ENCODE measurements around the gene KPNA1. TPM values are rescaled to one million over a fixed set of nuclear protein-coding genes. Genes with fewer than 3 reads are reported as not detected.

Gene KPNA1
- total RNA-seq, 1 donor from 2014 or later = 54.0 TPM

DNA sequence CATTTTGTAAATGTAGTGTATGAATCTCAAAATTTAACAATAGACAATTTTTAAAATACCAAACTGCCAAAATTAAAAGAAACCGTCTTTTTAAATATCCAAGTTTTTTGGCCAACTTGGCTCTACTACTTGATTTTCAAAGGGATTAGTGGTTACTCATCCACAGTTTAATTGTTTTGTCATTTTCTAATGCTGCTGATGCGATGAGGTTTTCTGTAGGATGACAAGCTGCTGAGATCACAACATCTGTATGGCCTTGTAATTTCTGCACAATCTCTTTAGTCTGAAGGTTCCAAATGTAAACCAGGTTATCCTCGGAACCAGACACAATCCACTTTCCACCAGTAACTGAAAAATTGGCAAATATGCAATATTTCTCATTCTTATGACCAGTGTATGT is 100.3 kb downstream of the KPNA1 start:
- H3K4me1 ChIP-seq = peaks cover 27% of the 10 kb centered on the region
- TF ChIP-seq POLR2A (IDR thresholded peaks at IDR 0.05) (no peak), POLR2AphosphoS5 (IDR thresholded peaks at IDR 0.05; ENCODE audit: insufficient read depth in 1 of 2, low read depth in 1 of 2) (no peak)
- H3K27ac ChIP-seq = no peak overlapping the region
- H3K9me3 ChIP-seq = no peaks in the 10 kb centered on the region
- H3K27me3 ChIP-seq = no peaks in the 10 kb centered on the region
- no peaks in the 10 kb centered on the region for H3K36me3 ChIP-seq
- H3K4me3 ChIP-seq = no peak overlapping the region
- DNase-seq (ENCODE audit: extremely low spot score in 2 of 2) = no peak
- intact Hi-C loops (cut with DNase I) = no loop called here

GRCh38 chr3:122410639-122411038 is 104.1 kb downstream of the KPNA1 start:
- intact Hi-C loops (cut with DNase I) = no loop called here
- TF ChIP-seq POLR2A (IDR thresholded peaks at IDR 0.05) = no peak
- TF ChIP-seq, protein P1, sequence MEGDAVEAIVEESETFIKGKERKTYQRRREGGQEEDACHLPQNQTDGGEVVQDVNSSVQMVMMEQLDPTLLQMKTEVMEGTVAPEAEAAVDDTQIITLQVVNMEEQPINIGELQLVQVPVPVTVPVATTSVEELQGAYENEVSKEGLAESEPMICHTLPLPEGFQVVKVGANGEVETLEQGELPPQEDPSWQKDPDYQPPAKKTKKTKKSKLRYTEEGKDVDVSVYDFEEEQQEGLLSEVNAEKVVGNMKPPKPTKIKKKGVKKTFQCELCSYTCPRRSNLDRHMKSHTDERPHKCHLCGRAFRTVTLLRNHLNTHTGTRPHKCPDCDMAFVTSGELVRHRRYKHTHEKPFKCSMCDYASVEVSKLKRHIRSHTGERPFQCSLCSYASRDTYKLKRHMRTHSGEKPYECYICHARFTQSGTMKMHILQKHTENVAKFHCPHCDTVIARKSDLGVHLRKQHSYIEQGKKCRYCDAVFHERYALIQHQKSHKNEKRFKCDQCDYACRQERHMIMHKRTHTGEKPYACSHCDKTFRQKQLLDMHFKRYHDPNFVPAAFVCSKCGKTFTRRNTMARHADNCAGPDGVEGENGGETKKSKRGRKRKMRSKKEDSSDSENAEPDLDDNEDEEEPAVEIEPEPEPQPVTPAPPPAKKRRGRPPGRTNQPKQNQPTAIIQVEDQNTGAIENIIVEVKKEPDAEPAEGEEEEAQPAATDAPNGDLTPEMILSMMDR (IDR thresholded peaks at IDR 0.05) = no peak
- TF ChIP-seq POLR2AphosphoS5 (IDR thresholded peaks at IDR 0.05; ENCODE audit: insufficient read depth in 1 of 2, low read depth in 1 of 2) = no peak
- Histone ChIP-seq H3K9me3 (no peaks in the 10 kb centered on the region), H3K27ac (no peak overlapping the region), H3K36me3 (peaks cover 8 to 16% of the 10 kb centered on the region in 2 donors), H3K4me1 (peaks cover 14% of the 10 kb centered on the region), H3K4me3 (no peak overlapping the region), H3K27me3 (no peaks in the 10 kb centered on the region)
- no peak for DNase-seq (ENCODE audit: extremely low spot score in 2 of 2)

- no peak for DNase-seq (ENCODE audit: extremely low spot score in 2 of 2)
- no peak for TF ChIP-seq POLR2AphosphoS5 (IDR thresholded peaks at IDR 0.05; ENCODE audit: insufficient read depth in 1 of 2, low read depth in 1 of 2)
- no peak for TF ChIP-seq POLR2A (IDR thresholded peaks at IDR 0.05)
- Histone ChIP-seq H3K27ac (no peak overlapping the region), H3K27me3 (no peaks in the 10 kb centered on the region), H3K36me3 (peaks cover 8 to 17% of the 10 kb centered on the region in 2 donors), H3K9me3 (no peaks in the 10 kb centered on the region), H3K4me3 (no peak overlapping the region), H3K4me1 (peaks cover 11% of the 10 kb centered on the region)
- intact Hi-C loops (cut with DNase I) = no loop called here
Measured at GRCh38 chr3:122410111-122410510, 104.6 kb downstream of the KPNA1 start.

DNA sequence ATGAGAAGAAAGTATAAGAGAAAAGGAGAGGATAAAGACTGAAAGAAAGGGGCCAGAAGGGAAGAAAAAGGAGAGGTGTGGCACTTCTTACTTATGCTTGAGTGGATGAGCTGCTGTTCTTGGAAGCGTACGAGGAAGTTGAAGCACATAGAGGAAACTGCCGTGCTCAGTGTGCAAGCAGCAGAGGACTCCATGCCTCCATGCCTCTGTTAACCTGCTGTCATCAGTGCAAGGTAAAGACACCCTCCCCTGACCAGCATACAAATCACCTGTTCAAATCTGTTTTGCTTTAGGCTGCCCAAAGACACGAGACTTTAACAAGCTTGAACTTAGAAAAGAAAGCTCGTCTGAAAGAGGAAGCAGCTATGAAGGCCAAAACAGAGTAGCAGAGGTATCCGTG is 105.3 kb downstream of the KPNA1 start:
- TF ChIP-seq, protein P1 (IDR thresholded peaks at IDR 0.05) = no peak
- TF ChIP-seq POLR2A (IDR thresholded peaks at IDR 0.05) (no peak), POLR2AphosphoS5 (IDR thresholded peaks at IDR 0.05; ENCODE audit: insufficient read depth in 1 of 2, low read depth in 1 of 2) (no peak)
- DNase-seq (ENCODE audit: extremely low spot score in 2 of 2) = no peak
- H3K36me3 ChIP-seq = peaks cover 8 to 24% of the 10 kb centered on the region in 2 donors
- no peaks in the 10 kb centered on the region for H3K9me3 ChIP-seq
- no peaks in the 10 kb centered on the region for H3K27me3 ChIP-seq
- H3K4me3 ChIP-seq = no peak overlapping the region
- intact Hi-C loops (cut with DNase I) = no loop called here
- H3K4me1 ChIP-seq = peaks cover 4% of the 10 kb centered on the region
- no peak overlapping the region for H3K27ac ChIP-seq

GRCh38 chr3:122407946-122408345 is 106.8 kb downstream of the KPNA1 start:
- no peak overlapping the region for H3K27ac ChIP-seq
- no peak overlapping the region for H3K4me3 ChIP-seq
- DNase-seq (ENCODE audit: extremely low spot score in 2 of 2) = no peak
- H3K36me3 ChIP-seq = peaks cover 8 to 39% of the 10 kb centered on the region in 2 donors
- no peaks in the 10 kb centered on the region for H3K9me3 ChIP-seq
- TF ChIP-seq, protein P1 (IDR thresholded peaks at IDR 0.05) = no peak
- TF ChIP-seq POLR2AphosphoS5 (IDR thresholded peaks at IDR 0.05; ENCODE audit: insufficient read depth in 1 of 2, low read depth in 1 of 2) = no peak
- intact Hi-C loops (cut with DNase I) = no loop called here
- H3K4me1 ChIP-seq = no peaks in the 10 kb centered on the region
- no peaks in the 10 kb centered on the region for H3K27me3 ChIP-seq

GRCh38 chr3:122406198-122406597 is 108.5 kb downstream of the KPNA1 start:
- H3K27ac ChIP-seq = no peak overlapping the region
- no peaks in the 10 kb centered on the region for H3K9me3 ChIP-seq
- H3K4me3 ChIP-seq = no peak overlapping the region
- intact Hi-C loops (cut with DNase I) = no loop called here
- TF ChIP-seq, protein P1 (IDR thresholded peaks at IDR 0.05) = no peak
- no peak for TF ChIP-seq POLR2AphosphoS5 (IDR thresholded peaks at IDR 0.05; ENCODE audit: insufficient read depth in 1 of 2, low read depth in 1 of 2)
- no peak for TF ChIP-seq POLR2A (IDR thresholded peaks at IDR 0.05)
- H3K27me3 ChIP-seq = no peaks in the 10 kb centered on the region
- peaks cover 8 to 40% of the 10 kb centered on the region in 2 donors for H3K36me3 ChIP-seq
- no peaks in the 10 kb centered on the region for H3K4me1 ChIP-seq
- no peak for DNase-seq (ENCODE audit: extremely low spot score in 2 of 2)

Data from vagina (tissue), 2 donors.